Liver (tissue), 3 donors: ENCODE results near the gene GART.

Experiments
- RAD21 ChIP-seq, 2 donors: IDR thresholded peaks; 2 replicates each; pipeline ENCODE4 v1.6.1; 2016; ENCODE audit warnings: antibody characterized with exemption in 2 of 2, mild to moderate bottlenecking in 2 of 2
- TAF1 ChIP-seq: conservative IDR thresholded peaks from 2 replicates; pipeline ENCODE4 v1.6.1; 2016; ENCODE audit warnings: antibody characterized with exemption, mild to moderate bottlenecking
- TF ChIP-seq, protein P1 (sequence below): fragments of 150-350 bp; IDR thresholded peaks from 2 replicates; pipeline ENCODE4 v1.5.1; 2017; ENCODE audit warnings: improper control_type of control experiment, low read depth, low read length; ENCODE audit not compliant: missing input control
- donor health status: healthy.
- donor health status: healthy.

DNA sequence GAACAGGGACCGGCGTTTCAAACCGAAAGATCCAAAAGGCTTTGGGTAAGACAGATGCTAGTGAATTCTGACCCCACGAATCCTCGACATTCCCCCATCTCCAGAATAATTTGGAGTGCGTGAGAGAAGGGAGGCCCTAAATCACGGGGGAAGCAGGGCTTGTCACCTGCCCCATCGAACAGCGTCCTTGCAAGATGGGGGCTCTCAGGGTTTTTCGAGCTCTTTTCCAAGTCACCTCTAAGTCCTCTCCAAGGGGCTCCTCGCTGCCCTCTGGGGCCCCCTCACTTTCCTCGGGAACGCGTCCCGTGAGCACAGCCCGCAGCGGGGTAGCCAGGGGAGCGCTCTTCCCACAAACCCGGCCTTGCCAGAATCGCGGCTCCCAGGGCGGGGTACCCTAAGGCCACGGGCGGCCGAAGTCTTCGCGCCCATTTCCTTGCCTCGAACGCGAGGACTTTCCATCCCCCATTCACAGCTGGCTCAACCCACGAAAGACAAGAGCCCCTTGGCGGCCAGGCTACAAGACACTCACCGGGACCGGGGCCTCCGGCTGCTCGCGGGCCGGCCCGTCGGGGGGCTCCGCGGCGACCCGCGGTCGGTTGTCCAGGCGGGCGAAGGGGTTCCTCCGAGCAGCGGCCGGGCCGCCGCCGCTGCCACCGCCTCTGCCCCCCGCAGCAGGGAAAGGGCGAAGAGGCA lies 46.0 kb upstream of the GART start:
- TF ChIP-seq RAD21 (IDR thresholded peaks at IDR 0.05) (no peak), TAF1 (no peak)
- TF ChIP-seq, protein P1, sequence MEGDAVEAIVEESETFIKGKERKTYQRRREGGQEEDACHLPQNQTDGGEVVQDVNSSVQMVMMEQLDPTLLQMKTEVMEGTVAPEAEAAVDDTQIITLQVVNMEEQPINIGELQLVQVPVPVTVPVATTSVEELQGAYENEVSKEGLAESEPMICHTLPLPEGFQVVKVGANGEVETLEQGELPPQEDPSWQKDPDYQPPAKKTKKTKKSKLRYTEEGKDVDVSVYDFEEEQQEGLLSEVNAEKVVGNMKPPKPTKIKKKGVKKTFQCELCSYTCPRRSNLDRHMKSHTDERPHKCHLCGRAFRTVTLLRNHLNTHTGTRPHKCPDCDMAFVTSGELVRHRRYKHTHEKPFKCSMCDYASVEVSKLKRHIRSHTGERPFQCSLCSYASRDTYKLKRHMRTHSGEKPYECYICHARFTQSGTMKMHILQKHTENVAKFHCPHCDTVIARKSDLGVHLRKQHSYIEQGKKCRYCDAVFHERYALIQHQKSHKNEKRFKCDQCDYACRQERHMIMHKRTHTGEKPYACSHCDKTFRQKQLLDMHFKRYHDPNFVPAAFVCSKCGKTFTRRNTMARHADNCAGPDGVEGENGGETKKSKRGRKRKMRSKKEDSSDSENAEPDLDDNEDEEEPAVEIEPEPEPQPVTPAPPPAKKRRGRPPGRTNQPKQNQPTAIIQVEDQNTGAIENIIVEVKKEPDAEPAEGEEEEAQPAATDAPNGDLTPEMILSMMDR, result no peak
